Measurements from ENCODE around the gene SPTBN5.

DNA sequence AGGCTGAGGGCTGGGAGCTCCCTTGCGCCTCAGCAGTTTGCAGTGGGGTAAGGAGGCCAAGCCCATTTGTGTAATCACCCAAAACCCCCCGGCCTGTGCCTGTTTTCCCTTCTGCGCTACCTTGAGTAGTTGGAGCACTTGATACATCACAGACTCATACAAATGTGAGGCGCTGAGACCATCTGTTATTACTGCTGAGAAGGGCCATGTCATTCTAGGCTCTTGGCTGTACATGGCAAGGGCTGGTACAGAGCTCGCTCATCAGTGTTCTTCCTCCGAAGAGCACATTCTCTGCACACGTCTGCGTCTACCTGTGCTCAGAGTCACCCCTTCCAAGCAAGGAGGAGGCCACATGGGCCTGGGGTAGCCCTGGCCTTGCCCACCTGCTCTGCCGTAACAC lies 45.9 kb downstream of the SPTBN5 start:
- TF ChIP-seq, protein P1, sequence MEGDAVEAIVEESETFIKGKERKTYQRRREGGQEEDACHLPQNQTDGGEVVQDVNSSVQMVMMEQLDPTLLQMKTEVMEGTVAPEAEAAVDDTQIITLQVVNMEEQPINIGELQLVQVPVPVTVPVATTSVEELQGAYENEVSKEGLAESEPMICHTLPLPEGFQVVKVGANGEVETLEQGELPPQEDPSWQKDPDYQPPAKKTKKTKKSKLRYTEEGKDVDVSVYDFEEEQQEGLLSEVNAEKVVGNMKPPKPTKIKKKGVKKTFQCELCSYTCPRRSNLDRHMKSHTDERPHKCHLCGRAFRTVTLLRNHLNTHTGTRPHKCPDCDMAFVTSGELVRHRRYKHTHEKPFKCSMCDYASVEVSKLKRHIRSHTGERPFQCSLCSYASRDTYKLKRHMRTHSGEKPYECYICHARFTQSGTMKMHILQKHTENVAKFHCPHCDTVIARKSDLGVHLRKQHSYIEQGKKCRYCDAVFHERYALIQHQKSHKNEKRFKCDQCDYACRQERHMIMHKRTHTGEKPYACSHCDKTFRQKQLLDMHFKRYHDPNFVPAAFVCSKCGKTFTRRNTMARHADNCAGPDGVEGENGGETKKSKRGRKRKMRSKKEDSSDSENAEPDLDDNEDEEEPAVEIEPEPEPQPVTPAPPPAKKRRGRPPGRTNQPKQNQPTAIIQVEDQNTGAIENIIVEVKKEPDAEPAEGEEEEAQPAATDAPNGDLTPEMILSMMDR (IDR thresholded peaks at IDR 0.05; ENCODE audit: low read depth, low read length, poor library complexity, severe bottlenecking): no peak
- TF ChIP-seq EZH2phosphoT487 (IDR thresholded peaks at IDR 0.05; ENCODE audit: borderline replicate concordance, low read length): no peak

Measured in DOHH2 (cell line).